PC-3 (cell line): ENCODE data around the gene KAT2B. TPM values are rescaled to one million over a fixed set of nuclear protein-coding genes. Genes with fewer than 3 reads are reported as not detected.

Source experiments
- ATAC-seq: fragments of 200-7000 bp; cut with Tn5 transposase; 2 replicates; pipeline ENCODE4 v1.9.1; 2020; ENCODE audit warnings: mild to moderate bottlenecking, moderate library complexity
- BruUV-seq: library from RNA; stranded (reverse); fragments of 400-500 nt; replicated peaks from 2 replicates; lab custom pipeline; 2021; lab: Mats Ljungman, UMichigan
- CTCF ChIA-PET: fragments of 300-600 bp; sonication (Branson Sonifier 250); formaldehyde crosslinking; loops from one replicate; lab custom pipeline; 2022; ENCODE audit warnings: antibody characterized with exemption; lab: Charles Lee
- POLR2A ChIA-PET: fragments of 300-600 bp; sonication (Branson Sonifier 250); formaldehyde crosslinking; loops from one replicate; lab custom pipeline; 2022; ENCODE audit warnings: antibody characterized with exemption; ENCODE audit not compliant: unreplicated experiment; lab: Charles Lee
- DNase-seq: peaks from one replicate; pipeline ENCODE4 v3.0.0-alpha.2; 2015
- H2AFZ ChIP-seq: fragments of 300-600 bp; sonication (generic); 2 replicates; pipeline ENCODE4 v1.6.0; 2016; ENCODE audit warnings: antibody characterized with exemption, low read length
- H3F3A ChIP-seq: fragments of 300-600 bp; sonication (generic); one replicate; pipeline ENCODE4 v1.6.0; 2017; ENCODE audit warnings: antibody characterized with exemption, low read length, control low read depth, mild to moderate bottlenecking; ENCODE audit not compliant: unreplicated experiment
- H3K27ac ChIP-seq: fragments of 300-600 bp; sonication (generic); 2 replicates; pipeline ENCODE4 v1.5.1; 2016; ENCODE audit warnings: mild to moderate bottlenecking, low read length
- H3K27me3 ChIP-seq: fragments of 300-600 bp; sonication (generic); 2 replicates; pipeline ENCODE4 v1.6.1; 2016; ENCODE audit warnings: low read length, mixed read lengths
- H3K36me3 ChIP-seq: fragments of 300-600 bp; sonication (generic); 2 replicates; pipeline ENCODE4 v1.6.1; 2016; ENCODE audit warnings: low read depth, mixed run types, low read length, mixed read lengths
- H3K4me1 ChIP-seq: fragments of 300-600 bp; sonication (generic); 2 replicates; pipeline ENCODE4 v1.5.1; 2016; ENCODE audit warnings: low read length; ENCODE audit not compliant: insufficient read depth
- H3K4me2 ChIP-seq: fragments of 300-600 bp; sonication (generic); 2 replicates; pipeline ENCODE4 v1.6.0; 2016; ENCODE audit warnings: low read length
- H3K4me3 ChIP-seq: fragments of 300-600 bp; sonication (generic); 2 replicates; pipeline ENCODE4 v1.5.1; 2016; ENCODE audit warnings: mild to moderate bottlenecking, low read length, mixed read lengths
- H3K79me2 ChIP-seq: fragments of 300-600 bp; sonication (generic); 2 replicates; pipeline ENCODE4 v1.6.1; 2017; ENCODE audit warnings: low read length, mixed read lengths
- H3K9ac ChIP-seq: fragments of 300-600 bp; sonication (generic); 2 replicates; pipeline ENCODE4 v1.6.0; 2016; ENCODE audit warnings: mild to moderate bottlenecking, low read length
- H3K9me2 ChIP-seq: fragments of 300-600 bp; sonication (generic); replicated peaks from 2 replicates; pipeline ENCODE4 v1.6.1; 2016; ENCODE audit warnings: mixed run types, low read length, mixed read lengths
- H3K9me3 ChIP-seq: fragments of 300-600 bp; sonication (generic); 2 replicates; pipeline ENCODE4 v1.6.1; 2016; ENCODE audit warnings: low read length, mixed read lengths
- H4K20me1 ChIP-seq: fragments of 300-600 bp; sonication (generic); 2 replicates; pipeline ENCODE4 v1.6.1; 2016; ENCODE audit warnings: low read length, mixed read lengths
- EZH2 ChIP-seq: fragments of 300-600 bp; sonication (generic); IDR thresholded peaks from one replicate; pipeline ENCODE4 v1.6.1; 2017; ENCODE audit warnings: antibody characterized with exemption, mild to moderate bottlenecking, low read length; ENCODE audit not compliant: unreplicated experiment
- EZH2phosphoT487 ChIP-seq: fragments of 300-600 bp; sonication (generic); IDR thresholded peaks from 2 replicates; pipeline ENCODE4 v1.6.1; 2018; ENCODE audit warnings: mild to moderate bottlenecking, antibody characterized with exemption, low read length, borderline replicate concordance
- intact Hi-C: fragments of 100-400 bp; cut with micrococcal nuclease; formaldehyde crosslinking; loops from 2 replicates; pipeline ENCODE4 v1.9.0; 2023
- total RNA-seq: library from RNA; depleted of rRNA; stranded (reverse); fragments of >200 nt; gene quantifications from 2 replicates; pipeline ENCODE4 v1.2.3, GENCODE V29; 2014
- TF ChIP-seq, protein P1 (sequence below): fragments of 300-600 bp; sonication (generic); conservative IDR thresholded peaks from 2 replicates; pipeline ENCODE4 v1.5.1; 2017; ENCODE audit warnings: antibody characterized with exemption, low read depth, mild to moderate bottlenecking, low read length

KAT2B gene
- total RNA-seq, 1 experiment from 2014 or later: 11.9 TPM

DNA sequence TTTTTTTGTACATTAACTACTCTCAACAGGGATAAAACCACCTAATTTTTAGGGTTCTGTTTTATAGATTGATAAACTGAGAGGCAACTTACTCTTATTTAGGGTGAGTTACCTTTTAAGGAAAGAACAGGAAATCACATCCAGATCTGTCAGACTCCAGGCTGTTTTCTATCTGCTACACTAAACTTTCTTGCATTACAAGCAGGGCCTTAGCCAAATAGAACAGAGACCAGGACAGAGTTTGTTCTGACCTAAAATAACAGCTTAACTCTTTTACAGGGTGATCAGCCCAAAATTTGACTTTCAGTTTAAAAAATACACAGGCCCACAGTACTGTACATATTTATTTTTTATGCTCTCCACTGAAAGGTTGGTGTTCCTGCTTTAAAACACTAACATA is 107.1 kb downstream of the KAT2B start:
- Histone ChIP-seq H3K27me3 (no peaks in the 10 kb centered on the region), H3K4me3 (no peak overlapping the region), H3K9me2 (no peaks in the 10 kb centered on the region), H3K79me2 (no peaks in the 10 kb centered on the region), H3K4me1 (no peaks in the 10 kb centered on the region), H2AFZ (no peak overlapping the region), H4K20me1 (no peaks in the 10 kb centered on the region), H3K36me3 (no peaks in the 10 kb centered on the region), H3K9me3 (no peaks in the 10 kb centered on the region), H3K4me2 (no peak overlapping the region), H3K27ac (no peak overlapping the region), H3K9ac (no peak overlapping the region), H3F3A (no peaks in the 10 kb centered on the region)
- ChIA-PET CTCF (no interaction called here), POLR2A (no interaction called here)
- intact Hi-C loops: no loop called here
- no peak for ATAC-seq
- TF ChIP-seq, protein P1, sequence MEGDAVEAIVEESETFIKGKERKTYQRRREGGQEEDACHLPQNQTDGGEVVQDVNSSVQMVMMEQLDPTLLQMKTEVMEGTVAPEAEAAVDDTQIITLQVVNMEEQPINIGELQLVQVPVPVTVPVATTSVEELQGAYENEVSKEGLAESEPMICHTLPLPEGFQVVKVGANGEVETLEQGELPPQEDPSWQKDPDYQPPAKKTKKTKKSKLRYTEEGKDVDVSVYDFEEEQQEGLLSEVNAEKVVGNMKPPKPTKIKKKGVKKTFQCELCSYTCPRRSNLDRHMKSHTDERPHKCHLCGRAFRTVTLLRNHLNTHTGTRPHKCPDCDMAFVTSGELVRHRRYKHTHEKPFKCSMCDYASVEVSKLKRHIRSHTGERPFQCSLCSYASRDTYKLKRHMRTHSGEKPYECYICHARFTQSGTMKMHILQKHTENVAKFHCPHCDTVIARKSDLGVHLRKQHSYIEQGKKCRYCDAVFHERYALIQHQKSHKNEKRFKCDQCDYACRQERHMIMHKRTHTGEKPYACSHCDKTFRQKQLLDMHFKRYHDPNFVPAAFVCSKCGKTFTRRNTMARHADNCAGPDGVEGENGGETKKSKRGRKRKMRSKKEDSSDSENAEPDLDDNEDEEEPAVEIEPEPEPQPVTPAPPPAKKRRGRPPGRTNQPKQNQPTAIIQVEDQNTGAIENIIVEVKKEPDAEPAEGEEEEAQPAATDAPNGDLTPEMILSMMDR: no peak
- TF ChIP-seq EZH2 (no peak), EZH2phosphoT487 (no peak)
- no peak for DNase-seq
- no TSS peak for BruUV-seq

GRCh38 chr3:20148466-20148865 is 108.2 kb downstream of the KAT2B start:
- H3K9me2 ChIP-seq: no peaks in the 10 kb centered on the region
- H3K9me3 ChIP-seq: no peaks in the 10 kb centered on the region
- no peak overlapping the region for H3K4me2 ChIP-seq
- no peak overlapping the region for H3K27ac ChIP-seq
- intact Hi-C loops: no loop called here
- no peaks in the 10 kb centered on the region for H3K79me2 ChIP-seq
- DNase-seq (no peak), ATAC-seq (no peak)
- BruUV-seq: no TSS peak
- TF ChIP-seq, protein P1: no peak
- TF ChIP-seq EZH2phosphoT487: no peak
- no peak for TF ChIP-seq EZH2
- no peak overlapping the region for H2AFZ ChIP-seq
- no peaks in the 10 kb centered on the region for H3K36me3 ChIP-seq
- POLR2A ChIA-PET: no interaction called here
- CTCF ChIA-PET: no interaction called here
- H3K9ac ChIP-seq: no peak overlapping the region
- H3K27me3 ChIP-seq: no peaks in the 10 kb centered on the region
- H3K4me1 ChIP-seq: no peaks in the 10 kb centered on the region
- no peaks in the 10 kb centered on the region for H4K20me1 ChIP-seq
- H3F3A ChIP-seq: no peaks in the 10 kb centered on the region
- no peak overlapping the region for H3K4me3 ChIP-seq

DNA sequence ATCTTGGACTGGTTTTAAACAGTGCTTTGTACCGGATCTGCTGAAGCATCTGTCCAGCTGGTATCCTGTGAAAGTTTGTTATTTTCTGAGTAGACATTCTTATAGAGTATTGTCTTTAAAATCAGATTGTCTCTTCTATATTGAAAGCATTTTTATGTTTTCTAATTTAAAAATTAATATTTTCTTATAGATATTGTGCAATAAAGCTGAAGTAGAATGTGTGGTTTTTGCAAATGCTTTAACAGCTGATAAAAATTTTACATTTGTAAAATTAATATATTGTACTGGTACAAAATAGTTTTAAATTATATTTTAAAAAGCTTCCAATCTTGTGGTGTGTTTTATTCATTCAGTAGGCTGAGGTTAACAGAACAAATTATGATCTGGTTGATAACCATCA is 113.8 kb downstream of the KAT2B start:
- intact Hi-C loops: no loop called here
- ChIA-PET POLR2A (no interaction called here), CTCF (no interaction called here)
- DNase-seq (no peak), ATAC-seq (no peak)
- no peak overlapping the region for H3K9ac ChIP-seq
- no peaks in the 10 kb centered on the region for H3K9me2 ChIP-seq
- no peaks in the 10 kb centered on the region for H3K27me3 ChIP-seq
- no peaks in the 10 kb centered on the region for H3K9me3 ChIP-seq
- H3K4me3 ChIP-seq: no peak overlapping the region
- peaks cover 7% of the 10 kb centered on the region for H3K36me3 ChIP-seq
- H3K79me2 ChIP-seq: no peaks in the 10 kb centered on the region
- no peaks in the 10 kb centered on the region for H4K20me1 ChIP-seq
- H3F3A ChIP-seq: no peaks in the 10 kb centered on the region
- H3K27ac ChIP-seq: no peak overlapping the region
- TF ChIP-seq, protein P1: no peak
- H3K4me2 ChIP-seq: no peak overlapping the region
- no peaks in the 10 kb centered on the region for H3K4me1 ChIP-seq
- no TSS peak for BruUV-seq
- no peak overlapping the region for H2AFZ ChIP-seq
